Epidermal melanocyte (primary cell): ENCODE measurements around the gene KCNQ5.
"Not testable (repeated sequence)": the region's sequence is repeated elsewhere in the genome, so short reads cannot be mapped to it uniquely, and the experiment has no call there.

Experiments
- DNase-seq: peaks from one replicate; pipeline ENCODE4 v3.0.0; 2011; ENCODE audit warnings: low spot score; ENCODE audit not compliant: insufficient read length

The KCNQ5 gene

DNA sequence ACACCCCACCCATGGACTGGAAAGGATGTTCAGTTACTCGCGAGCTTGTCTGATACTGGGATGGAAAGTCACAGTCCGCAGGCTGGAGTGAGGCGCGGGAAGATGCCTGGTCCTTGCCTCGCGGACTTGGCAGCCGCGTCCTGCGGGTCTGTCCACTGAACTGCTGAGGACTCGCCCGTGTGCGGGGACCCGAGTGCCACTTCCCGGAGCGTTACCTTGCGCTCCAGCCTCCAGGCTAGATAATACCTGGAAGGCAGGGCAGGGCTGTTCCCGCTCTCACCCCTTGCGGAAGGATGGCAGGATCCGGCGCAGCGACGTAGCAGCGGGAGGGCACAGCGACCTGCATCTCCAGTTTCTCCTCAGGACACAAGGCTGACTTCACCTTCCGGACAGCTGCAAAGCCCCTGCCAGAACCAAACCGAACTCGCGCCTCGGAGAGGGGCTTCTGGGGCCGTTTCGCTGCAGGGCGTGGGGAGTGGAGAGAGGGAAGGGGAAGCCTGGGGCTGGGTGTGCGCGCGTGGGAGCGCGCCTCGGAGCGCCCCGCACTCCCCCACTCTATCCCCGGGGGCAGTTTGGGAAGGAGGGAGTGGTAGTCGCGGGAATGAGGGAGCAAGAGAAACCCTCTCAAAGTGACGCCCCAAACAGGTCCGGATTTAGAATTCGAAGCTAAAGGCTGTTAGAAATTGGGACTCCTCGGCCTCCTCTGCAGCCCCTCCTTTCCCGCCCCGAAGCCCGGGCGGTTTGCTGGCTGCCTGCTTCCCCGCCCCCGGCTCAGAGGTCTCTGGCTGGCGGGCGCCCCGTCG, at the start of gene KCNQ5:
KCNQ5 (plus strand) TSS at position 774 of the 803 bp plus-strand sequence.
- DNase-seq: no peak

DNA sequence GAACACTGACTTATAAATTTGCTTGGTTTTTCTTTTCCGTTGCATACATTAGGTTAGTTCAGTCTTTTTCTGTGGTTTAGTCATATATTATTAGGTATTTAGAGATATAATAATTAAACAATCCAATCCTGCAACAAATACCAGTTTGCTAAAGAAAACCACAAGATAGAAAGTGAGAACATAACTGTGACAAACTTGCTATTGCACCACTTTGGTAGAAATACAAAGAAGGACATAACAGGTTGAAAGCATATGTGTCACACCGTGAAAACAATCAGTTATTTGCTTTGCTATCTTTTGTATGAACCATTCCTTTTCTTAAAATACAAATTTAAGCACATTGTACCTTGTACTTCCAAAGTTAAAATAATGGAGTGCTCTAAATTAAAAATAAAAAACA, 42.0 kb upstream of the KCNQ5 start:
- no peak for DNase-seq

DNA sequence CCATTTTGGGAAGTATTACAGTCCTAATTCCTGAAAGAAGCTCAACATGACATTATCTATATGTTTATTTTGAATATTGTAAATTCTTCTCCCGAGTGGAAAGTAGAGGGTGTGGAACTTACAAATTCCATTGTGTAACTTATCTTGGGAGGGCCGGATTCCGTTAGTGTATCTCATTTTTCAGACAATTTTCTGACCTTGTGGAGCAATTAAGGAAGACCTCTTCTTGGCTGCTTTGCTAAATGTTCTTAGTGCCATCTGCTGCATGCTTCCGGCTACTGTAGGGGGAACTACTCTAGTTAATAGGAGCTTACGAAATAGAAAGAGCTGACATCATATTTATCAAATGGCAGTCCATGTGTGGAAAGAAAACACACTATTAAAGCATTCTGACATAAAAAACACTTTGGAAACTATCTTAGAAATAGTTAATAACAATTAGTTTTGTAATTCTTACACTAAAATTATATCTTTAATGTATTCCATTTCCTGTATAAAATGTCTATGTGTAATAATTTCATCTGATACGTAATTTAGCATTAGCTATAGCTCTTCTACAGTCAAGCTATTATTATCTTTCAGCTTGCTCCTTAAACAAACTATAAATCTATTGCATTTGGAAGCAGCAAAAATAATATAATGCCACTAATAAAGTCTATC, 41.5 kb upstream of the KCNQ5 start:
- peak; percentile 30 for DNase-seq

DNA sequence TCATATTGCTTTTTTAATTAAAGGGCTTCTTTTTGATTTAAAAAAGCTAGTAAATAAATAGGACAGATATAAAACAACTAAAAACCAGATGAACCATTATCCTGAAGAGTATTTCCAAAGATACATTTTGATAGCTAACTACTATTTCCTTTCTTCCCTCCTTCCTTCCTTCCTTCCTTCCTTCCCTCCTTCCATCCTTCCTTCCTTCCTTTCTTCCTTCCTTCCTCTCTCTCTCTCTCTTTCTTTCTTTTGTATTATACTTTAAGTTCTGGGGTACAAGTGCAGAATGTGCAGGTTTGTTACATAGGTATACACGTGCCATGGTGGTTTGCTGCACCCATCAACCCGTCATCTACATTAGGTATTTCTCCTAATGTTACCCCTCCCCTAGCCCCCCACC, 40.9 kb upstream of the KCNQ5 start:
- DNase-seq: not testable (repeated sequence)

DNA sequence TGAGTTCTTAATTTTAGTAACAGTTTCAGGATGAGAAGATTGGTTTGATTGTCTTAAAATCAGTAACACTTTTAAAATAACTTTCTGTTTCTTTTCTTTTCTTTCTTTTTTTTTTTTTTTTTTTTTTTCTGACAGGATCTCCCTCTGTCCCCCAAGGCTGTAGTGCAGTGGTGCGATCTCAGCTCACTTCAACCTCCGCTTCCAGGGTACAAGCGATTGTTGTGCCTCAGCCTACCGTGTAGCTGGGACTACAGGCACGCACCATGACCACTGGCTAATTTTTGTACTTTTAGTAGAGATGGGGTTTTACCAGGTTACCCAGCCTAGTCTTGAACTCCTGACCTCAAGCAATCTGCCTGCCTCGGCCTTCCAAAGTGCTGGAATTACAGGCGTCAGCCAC, 33.7 kb upstream of the KCNQ5 start:
- no peak for DNase-seq

DNA sequence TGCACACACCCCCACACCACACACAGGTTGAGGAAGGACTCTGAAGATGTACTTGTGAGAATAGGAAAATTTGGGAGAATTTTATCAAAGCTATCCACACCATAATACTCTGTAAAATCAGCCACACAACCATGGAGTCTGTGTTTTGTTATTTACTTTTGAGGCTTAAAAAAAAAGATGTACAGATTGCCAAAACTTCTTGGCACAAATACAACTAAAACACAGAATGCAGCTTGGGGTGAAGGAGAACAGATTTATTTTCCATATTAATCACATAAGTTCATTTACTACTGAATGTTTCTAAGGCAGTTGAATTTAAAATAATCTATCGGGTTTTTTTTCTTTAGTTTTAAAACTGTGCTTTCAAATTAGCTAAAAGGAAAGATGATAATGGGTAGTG, 32.8 kb upstream of the KCNQ5 start:
- no peak for DNase-seq

DNA sequence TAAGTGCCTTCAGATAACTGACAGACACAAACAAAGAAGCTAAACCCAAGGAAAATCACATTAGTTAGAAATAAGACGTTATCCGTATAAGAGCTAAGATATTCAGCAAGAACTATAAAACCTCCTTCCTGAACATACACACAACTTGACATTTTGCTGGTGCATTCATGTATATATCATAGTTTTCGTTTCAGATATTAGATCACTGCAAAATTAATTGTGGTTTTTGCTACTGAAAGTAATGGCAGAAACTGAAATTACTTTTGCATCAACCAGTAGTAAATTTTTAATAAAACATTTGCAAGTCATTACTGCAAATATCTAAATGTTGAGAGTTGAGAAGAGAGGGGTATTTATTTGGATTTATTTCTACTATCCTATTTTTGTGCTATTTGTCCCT, 26.1 kb upstream of the KCNQ5 start:
- no peak for DNase-seq

DNA sequence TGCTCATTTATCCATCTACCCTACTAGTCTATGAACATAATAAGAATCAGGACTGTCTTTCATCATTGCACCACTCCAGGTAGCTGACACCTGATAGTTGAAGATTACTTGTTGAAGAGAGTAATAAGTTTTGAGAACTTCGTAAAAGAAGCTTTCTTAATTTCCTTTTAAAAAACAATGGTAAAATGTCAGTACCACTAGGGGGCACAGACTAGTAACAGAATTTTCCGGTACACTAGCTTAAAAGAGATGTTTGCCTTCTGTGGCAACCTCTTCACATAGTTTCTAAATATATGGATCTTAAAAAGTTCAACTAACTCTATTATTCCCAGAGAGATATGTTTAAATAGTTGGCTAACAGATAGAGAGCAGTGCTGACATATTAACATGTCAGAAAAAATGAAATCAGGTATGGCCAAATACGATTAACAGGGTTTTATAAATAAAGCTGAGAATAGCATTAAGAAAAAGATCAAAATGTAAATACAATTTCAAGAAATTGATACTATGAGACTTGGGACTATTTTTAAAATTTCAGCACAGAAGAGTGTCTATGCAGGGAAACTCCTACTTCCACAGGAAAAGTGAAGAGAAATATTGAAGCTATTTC, 5.4 kb upstream of the KCNQ5 start:
- DNase-seq: peak; percentile 51

DNA sequence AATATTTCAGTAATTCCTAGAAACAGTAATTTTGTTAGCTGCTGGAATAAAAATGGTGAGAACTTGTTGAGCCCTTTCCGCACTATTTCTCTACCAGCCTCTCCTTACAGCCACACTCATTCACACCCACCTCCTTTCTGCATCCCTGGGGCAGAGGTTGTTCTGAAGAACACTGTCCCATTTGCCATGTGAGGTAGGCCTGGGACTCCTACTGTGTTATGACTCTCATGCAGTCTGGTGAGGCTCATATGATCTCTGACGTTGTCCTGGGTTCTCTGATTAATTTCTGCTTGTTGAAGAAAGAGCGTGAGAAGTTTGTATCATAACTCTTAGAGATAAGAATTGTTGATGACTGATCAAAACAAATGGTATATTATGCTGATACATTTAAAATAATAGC, 4.1 kb upstream of the KCNQ5 start:
- DNase-seq: no peak

DNA sequence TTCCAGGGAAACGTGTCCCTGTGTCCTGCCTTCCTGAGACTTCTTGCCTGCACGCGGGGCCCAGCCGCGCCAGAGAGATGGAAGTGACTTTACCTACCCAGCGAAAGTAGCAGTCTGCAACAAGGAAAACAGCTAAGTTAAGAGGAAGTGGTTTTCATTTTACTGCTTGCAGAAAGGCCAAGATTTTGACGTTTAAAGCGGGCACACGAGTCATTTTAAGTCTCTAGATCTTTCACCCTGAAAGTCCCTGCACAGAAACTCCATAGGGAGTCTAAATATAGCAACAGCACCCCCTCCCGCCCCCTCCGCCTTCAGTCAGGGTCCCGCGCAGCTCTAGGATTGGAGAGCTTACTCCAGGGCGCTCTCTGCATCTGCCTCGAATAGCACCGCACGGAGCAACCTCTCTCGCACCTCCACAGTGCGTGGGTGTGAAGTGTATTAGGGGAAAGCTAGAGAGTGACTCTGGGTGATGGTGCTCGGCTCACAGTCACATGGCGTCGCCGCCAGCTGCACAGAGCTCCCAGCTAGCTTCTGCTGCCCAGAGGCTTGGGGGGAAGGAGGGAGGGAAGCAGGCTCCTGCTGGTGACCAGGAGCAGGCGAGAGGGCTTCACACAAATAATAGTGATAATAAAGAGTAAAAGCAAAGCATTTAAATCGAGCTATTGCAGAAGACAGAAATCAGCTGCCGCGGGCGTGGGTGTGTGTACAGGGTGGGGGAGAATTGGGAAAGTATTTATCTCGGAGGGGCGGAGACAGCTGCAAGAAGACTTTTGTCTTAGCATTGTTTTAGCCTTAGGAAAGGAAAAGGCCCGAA, 1.8 kb upstream of the KCNQ5 start:
- peak; percentile 31 for DNase-seq

DNA sequence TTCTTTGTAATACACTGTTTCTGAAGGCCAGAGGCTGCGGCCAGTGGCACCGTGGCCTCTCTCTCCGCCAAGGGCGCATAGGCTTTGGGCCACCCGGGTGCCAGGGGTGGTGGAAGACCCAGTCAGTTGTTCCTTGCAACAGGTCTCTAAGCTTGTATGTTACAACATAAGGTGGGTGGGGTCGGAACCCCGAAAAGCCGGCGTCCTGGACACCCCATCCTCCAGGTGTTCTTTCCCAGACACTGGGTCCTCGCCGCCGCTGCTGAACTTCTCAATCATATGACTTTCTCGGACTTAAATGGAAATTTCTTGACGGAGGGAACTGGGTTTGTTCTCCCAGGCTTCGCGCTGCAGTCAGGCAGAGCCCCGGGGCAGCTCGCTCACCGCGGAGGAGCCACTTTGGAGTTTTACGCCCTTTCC, 983 bp upstream of the KCNQ5 start:
- DNase-seq: no peak

DNA sequence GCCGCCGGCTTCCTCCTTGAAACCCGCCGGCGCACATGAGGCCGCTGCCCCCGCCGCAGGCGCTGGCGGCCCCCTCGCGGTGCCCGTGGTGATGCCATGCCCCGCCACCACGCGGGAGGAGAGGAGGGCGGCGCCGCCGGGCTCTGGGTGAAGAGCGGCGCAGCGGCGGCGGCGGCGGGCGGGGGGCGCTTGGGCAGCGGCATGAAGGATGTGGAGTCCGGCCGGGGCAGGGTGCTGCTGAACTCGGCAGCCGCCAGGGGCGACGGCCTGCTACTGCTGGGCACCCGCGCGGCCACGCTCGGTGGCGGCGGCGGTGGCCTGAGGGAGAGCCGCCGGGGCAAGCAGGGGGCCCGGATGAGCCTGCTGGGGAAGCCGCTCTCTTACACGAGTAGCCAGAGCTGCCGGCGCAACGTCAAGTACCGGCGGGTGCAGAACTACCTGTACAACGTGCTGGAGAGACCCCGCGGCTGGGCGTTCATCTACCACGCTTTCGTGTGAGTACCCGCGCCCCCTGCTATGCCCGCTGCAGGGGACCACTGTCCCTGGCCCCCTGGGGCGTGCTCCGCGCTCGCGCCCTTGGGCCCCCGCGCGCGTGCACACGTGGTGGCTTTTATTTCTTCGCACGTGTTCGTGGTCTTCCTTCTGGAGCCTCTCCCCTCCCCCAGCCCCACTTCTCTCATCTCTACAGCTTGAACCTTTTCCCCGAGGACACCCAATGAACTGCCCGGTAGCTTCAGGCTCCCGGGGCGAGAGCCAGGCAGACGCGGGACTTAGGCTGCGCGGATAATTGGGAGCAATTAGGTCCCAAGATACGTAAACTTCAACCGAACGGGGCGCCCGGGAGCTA, 453 bp downstream of the KCNQ5 start:
- DNase-seq: no peak

DNA sequence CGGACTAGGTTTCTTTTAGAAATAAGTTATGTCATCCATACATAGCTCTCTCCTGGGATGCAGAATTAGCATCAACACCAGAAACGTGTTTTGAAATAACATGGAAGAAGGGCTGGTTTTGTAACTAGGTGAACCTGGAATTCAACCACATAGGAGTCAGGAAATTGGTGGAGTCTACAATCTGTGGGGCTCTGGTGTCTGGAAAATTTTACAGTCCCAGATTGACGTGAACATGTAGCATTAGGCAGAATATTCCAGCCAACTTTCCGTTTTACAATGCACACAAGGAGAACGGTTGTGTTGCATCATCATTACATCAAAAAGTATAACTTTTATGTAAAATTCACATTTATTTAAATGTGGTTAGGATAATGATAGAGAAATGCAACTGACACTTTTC, 1.9 kb downstream of the KCNQ5 start:
- DNase-seq: no peak

DNA sequence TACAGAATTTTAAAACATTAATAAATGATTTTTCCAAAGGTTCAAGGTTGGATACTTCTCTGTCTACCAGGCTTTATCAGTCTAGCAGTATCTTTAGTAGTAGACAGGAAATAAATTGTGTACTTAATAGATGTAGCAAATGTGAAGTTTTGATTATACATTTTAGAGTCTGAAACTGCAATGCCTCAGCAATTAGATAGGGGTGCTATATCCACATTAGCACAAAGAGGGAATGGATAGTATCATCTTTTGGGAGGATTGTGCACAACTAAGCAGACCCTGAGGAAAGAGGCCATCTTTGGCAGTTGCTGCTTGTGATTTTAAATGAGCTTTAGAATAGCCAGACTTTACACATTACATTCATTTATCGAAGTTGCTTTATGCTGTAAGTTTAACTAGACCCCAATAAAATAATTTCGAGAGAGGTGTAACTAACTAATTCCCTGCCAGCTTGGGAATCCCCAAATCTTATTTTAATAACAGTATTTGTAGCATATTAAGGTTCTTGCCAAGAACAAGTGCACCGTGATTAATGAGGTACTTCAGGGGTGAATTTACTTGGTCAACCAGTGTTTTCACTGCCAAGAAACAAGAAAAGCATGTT, 2.8 kb downstream of the KCNQ5 start:
- peak; percentile 46 for DNase-seq

DNA sequence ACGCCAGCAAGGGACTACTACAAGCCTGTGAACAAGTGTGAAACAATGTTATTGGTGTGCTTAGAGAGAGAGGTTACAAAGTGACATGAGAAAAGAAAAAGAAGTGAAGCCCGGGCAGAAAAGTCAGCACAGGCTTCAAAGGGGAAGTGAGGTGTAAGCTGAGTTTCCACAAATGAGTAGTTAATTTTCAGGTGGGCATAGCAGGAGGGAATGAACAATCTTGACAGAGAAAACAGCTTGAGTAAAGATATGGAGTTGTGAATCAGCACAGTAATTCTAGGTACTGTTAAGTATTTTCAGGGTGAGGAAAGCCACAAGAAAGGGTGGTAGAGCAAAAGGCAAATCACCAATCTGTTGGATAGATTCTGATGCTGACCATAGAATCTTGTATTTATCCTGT, 4.3 kb downstream of the KCNQ5 start:
- DNase-seq: no peak

DNA sequence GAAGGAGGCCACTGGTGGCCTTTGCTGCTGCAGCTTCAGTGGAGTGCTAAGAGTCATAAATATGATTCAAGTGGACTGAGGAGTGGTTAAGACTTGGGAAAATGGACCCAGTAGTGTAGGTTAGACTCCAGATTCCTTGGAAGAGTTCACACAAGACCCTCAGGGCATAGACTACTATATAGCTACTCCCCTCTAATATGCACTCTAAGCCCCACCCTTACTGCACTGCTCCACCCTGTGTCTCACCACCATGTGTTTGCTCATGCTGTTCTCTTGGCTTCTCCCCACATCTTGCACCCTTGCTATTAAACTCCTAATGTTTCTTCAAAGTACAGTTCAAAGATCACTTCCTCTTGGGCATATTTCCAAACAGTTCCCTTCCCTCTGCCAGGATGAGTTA, 5.7 kb downstream of the KCNQ5 start:
- no peak for DNase-seq

DNA sequence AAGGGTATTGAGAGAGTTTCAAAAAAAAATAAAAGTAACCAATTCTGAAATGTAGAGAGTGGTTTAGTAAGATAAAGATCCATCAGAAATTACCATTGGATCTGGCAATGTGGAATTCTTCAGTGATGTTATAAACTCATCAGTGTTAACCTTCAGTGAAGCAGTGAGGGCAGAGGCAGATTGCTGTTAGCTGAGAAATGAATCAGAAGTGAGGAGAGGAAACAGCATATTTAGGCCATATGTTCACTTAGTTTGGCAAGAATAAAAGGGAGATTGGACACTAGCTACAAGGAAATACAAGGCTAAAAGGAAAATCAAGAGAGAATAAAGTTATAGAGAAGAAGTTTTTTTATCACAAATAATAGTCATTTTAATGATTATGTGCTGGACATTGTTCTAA, 9.6 kb downstream of the KCNQ5 start:
- DNase-seq: no peak

DNA sequence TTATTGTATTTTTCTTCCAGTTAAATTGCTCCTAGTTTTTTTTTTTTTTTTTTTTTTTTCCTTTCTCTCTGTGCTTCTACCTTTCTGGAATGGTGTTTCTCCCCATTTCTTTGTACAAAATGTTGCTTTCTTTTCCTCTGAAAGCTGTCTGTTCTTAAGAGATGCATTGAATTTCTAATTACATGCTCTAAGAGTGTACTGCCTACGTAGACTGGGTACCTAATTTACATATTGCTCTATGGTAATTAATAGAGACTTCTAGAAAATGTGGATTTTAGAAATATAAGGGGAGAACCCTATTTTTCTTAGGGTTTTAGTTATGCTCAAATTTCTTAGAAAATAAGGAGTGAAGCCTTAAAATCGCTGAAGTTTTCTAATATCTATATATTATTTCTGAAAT, 13.8 kb downstream of the KCNQ5 start:
- no peak for DNase-seq

DNA sequence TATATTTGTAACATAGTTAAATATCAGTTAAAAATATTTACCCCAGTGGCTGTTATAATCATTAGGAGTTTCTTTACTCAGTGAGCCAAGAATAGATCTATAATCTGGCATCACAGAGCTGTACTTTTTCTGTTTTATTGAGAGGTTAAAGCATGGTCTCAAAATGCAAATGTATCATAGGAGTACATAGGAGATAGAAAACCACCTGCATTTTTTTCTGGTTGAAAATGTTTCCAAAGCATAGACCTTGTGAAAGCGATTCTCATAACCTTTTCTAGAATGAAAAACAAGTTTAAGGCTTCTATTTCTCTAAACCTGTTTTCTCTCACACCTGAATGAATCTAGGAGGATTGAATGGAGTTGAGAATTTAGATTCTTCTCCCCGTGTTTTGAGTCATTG, 14.4 kb downstream of the KCNQ5 start:
- no peak for DNase-seq

DNA sequence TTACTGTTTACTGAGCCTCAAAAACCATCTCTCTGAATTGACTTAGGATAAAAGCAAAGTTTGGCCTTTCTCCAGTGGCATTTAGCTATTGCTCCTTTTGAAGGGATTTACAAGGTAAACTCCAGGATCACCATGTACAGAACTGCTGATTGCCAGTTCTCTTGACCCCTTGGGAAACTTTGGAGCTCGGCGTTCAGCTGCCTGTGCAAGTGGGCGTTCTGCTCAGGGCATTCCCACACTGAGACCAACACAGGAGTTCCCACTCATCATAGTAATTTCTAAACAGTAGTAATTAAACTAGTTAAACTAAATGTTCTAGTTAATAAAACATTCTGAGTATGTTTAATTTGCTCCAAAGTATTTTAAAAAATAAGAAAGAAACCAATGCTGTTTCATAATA, 14.9 kb downstream of the KCNQ5 start:
- no peak for DNase-seq
